Measurements from ENCODE around the gene PFN1. TPM values are rescaled to one million over a fixed set of nuclear protein-coding genes. Genes with fewer than 3 reads are reported as not detected.
"Not testable (repeated sequence)": the region's sequence is repeated elsewhere in the genome, so short reads cannot be mapped to it uniquely, and the experiment has no call there.

Gene PFN1
- total and polyA plus RNA-seq, 9 donors: 201 to 542 (median 323) TPM

DNA sequence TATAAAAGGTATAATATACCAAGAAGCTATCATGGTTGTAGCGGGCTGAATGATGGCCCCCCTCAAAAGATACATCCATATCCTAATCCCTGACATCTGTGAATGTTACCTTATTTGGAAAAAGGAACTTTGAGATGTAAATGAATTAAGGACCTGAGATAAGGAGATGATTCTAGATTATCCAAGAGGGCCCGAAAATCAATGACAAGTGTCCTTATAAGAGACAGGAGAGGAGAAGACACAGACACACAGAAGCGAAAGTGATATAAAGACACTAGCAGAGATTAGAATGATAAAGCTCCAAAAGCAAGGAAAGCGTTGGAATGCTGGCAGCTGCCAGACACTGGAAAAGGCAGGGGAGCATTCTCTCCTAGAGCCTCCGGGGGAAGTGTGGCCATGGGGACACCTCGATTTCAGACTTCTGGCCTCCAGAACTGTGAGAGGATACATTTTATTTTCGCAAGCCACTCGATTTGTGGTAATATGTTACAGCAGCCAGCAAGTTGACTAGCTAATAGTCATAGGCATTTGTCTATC is 28.8 kb downstream of the PFN1 start:
- TF ChIP-seq POLR2A (IDR thresholded peaks at IDR 0.05) (no peak), EP300 (IDR thresholded peaks at IDR 0.05) (no peak)
- TF ChIP-seq, protein P1, sequence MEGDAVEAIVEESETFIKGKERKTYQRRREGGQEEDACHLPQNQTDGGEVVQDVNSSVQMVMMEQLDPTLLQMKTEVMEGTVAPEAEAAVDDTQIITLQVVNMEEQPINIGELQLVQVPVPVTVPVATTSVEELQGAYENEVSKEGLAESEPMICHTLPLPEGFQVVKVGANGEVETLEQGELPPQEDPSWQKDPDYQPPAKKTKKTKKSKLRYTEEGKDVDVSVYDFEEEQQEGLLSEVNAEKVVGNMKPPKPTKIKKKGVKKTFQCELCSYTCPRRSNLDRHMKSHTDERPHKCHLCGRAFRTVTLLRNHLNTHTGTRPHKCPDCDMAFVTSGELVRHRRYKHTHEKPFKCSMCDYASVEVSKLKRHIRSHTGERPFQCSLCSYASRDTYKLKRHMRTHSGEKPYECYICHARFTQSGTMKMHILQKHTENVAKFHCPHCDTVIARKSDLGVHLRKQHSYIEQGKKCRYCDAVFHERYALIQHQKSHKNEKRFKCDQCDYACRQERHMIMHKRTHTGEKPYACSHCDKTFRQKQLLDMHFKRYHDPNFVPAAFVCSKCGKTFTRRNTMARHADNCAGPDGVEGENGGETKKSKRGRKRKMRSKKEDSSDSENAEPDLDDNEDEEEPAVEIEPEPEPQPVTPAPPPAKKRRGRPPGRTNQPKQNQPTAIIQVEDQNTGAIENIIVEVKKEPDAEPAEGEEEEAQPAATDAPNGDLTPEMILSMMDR (IDR thresholded peaks at IDR 0.05): no peak
- intact Hi-C loops (cut with DNase I): loop anchor here in 1 of 4 donors (10.0 kb wide), 1 partner anchor 145 kb away; no protein-coding TSS in a partner anchor
- no peaks in the 10 kb centered on the region for H3K36me3 ChIP-seq
- 62 to 73% (median 62%) methylated on average over 8 of the region's 8 CpGs for WGBS, 3 donors
- no peak overlapping the region for H3K4me3 ChIP-seq
- H3K4me1 ChIP-seq (ENCODE audit: insufficient read depth): no peaks in the 10 kb centered on the region
- no peaks in the 10 kb centered on the region for H3K9me3 ChIP-seq
- H3K27me3 ChIP-seq: no peaks in the 10 kb centered on the region
- no peak overlapping the region for H3K27ac ChIP-seq
- DNase-seq: no peak

DNA sequence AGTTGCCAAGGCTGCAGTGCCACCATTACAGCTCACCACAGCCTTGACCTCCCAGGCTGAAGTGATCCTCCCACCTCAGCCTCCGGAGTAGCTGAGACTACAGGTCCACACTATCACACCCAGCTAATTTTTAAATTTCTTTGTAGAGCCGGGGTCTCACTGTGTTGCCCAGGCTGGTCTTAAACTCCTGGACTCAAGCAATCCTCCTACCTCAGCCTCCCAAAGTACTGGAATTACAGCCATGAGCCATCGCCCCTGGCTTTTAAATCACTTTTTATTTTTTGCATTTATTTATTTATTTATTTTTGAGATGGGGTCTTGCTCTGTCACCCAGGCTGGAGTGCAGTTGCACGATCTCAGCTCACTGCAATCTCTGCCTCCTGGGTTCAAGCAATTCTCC is 33.8 kb downstream of the PFN1 start:
- intact Hi-C loops (cut with DNase I): loop anchor here in 1 of 4 donors (10.0 kb wide), 1 partner anchor 150 kb away; no protein-coding TSS in a partner anchor
- not testable (repeated sequence) for H3K27ac ChIP-seq; H3K27me3 ChIP-seq; H3K4me1 ChIP-seq (ENCODE audit: insufficient read depth); H3K36me3 ChIP-seq; H3K9me3 ChIP-seq; DNase-seq; H3K4me3 ChIP-seq
- WGBS, 3 donors: 63 to 74% (median 70%) methylated on average over 4 of the region's 4 CpGs

- Histone ChIP-seq H3K27me3 (no peaks in the 10 kb centered on the region), H3K9me3 (no peaks in the 10 kb centered on the region), H3K27ac (no peak overlapping the region), H3K36me3 (no peaks in the 10 kb centered on the region), H3K4me3 (no peak overlapping the region), H3K4me1 (ENCODE audit: insufficient read depth) (no peaks in the 10 kb centered on the region)
- intact Hi-C loops (cut with DNase I): loop anchor here in 1 of 4 donors (10.0 kb wide), 1 partner anchor 151 kb away; no protein-coding TSS in a partner anchor
- no peak for DNase-seq
- TF ChIP-seq, protein P1 (IDR thresholded peaks at IDR 0.05): no peak
- TF ChIP-seq POLR2A (IDR thresholded peaks at IDR 0.05) (no peak), EP300 (IDR thresholded peaks at IDR 0.05) (no peak)
- 70 to 83% (median 70%) methylated on average over 1 of the region's 1 CpG for WGBS, 3 donors
These were observed 34.3 kb downstream of the PFN1 start for GRCh38 chr17:4913994-4914393.

- WGBS, 3 donors: 12 to 21% (median 14%) methylated on average over 20 of the region's 20 CpGs
These were observed 39.4 kb downstream of the PFN1 start for GRCh38 chr17:4908711-4909496.

More at GRCh38 chr17:4908711-4909496, 39.4 kb downstream of the PFN1 start:
- intact Hi-C loops (cut with DNase I): loop anchor here in 1 of 4 donors (5.0 kb wide), 2 partner anchors 78 to 153 kb away; partner anchors contain the start of gene CAMTA2
- Histone ChIP-seq H3K27me3 (no peaks in the 10 kb centered on the region), H3K9me3 (no peaks in the 10 kb centered on the region), H3K27ac (no peak overlapping the region), H3K4me3 (no peak overlapping the region), H3K36me3 (no peaks in the 10 kb centered on the region), H3K4me1 (ENCODE audit: insufficient read depth) (no peaks in the 10 kb centered on the region)
- no peak for TF ChIP-seq POLR2A (IDR thresholded peaks at IDR 0.05)
- TF ChIP-seq, protein P1 (IDR thresholded peaks at IDR 0.05): peak; percentile 45 to 81 (median 72)
- no peak for TF ChIP-seq EP300 (IDR thresholded peaks at IDR 0.05)
- peak; percentile 77 to 89 (median 84) for DNase-seq

Measured in ovary (tissue), 9 donors.